Left lobe of liver (tissue), 2 donors: Measurements from ENCODE around the gene ACTR3. TPM values are rescaled to one million over a fixed set of nuclear protein-coding genes. Genes with fewer than 3 reads are reported as not detected.
A peak's percentile ranks its signal among the peaks of the same experiment; 100 is the strongest.
"Not testable (repeated sequence)": the region's sequence is repeated elsewhere in the genome, so short reads cannot be mapped to it uniquely, and the experiment has no call there.

Experiments
- ATAC-seq: fragments of 200-7000 bp; cut with Tn5 transposase; one replicate; pipeline ENCODE4 v1.9.1; 2020; ENCODE audit warnings: mild to moderate bottlenecking, moderate library complexity
- DNase-seq: peaks from one replicate; pipeline ENCODE4 v3.0.0-alpha.2; 2020; ENCODE audit warnings: low spot score
- total RNA-seq: library from RNA; stranded (reverse); gene quantifications from one replicate; pipeline ENCODE4 v1.2.1, GENCODE V29; 2021
- donor health status: DM: no; HTN: no; CAD: no; lungs with moderate emphysema.
- donor health status: DM: no; HTN: yes; CAD: no.

The ACTR3 gene
- total RNA-seq, 1 donor from 2014 or later, result 64.3 TPM

DNA sequence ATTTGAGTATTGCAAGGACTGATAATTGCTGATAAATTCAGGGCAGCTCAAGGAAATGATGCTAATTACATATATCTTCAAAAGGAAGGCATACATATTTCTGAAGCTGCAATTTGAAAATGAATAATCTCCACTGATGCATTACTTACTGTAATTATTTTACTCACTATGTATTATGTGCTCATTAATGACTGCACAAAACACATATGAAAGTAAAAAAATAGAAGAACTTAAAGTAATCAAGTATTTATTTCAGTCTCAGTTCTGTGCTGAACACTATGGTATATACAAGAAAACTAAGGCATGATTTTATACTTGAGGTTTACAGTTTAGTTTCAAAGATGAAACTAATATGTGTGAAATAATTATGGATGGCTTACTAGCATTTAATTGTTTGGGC is 9.3 kb downstream of the ACTR3 start:
- no peak for DNase-seq
- ATAC-seq, result no peak

DNA sequence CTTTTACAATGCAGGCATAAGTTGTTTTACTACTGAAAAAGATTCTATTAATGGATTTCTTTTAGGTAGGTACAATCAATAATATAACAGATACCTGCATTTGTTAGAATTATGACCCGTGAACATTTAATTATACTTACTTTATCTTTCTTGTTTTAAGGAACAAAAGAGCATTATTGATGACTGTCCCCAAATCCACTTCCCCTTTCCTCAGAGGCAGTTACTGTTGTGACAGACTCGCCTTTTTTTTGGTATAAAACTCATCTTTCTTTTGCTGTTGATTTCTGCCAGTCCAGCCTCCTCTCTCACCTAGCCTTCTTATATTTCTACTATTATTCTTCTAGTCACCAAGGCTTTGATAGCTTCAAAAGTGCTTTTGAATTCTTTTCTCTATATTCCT is 12.1 kb downstream of the ACTR3 start:
- ATAC-seq (no peak), DNase-seq (no peak)

DNA sequence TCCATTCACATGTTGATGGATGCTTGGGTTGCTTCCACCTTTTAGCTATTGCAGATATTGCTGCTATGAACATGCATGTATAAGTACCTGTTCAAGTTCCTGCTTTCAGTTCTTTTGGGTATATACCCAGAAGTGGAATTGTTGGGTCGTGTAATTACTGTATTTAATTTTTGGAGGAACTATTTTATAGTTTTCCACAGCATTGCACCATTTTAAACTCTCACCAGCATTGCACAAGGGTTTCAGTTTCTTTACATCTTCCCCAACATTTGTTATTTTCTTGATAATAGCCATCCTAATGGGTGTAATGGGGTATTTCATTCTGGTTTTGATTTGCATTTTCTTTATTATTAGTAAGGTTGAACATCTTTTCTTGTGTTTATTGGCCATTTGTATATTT is 16.0 kb downstream of the ACTR3 start:
- DNase-seq, result no peak
- ATAC-seq, result no peak

DNA sequence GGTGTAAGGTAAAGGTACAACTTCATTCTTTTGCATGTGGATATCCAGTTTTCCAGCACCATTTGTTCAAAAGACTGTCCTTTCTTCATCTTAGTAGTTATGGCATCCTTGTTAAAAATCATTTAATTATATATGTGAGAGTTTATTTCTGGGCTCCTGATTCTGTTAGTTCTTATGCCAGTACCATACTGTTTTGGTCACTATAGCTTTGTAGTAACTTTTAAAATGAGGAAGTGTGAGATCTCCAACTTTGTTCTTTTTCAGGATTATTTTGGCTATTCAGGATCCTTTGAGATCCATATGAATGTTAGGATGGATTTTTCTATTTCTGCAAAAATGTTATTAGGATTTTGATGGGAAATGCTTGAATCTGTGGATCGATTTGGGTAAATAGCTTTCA is 16.8 kb downstream of the ACTR3 start:
- DNase-seq (no peak), ATAC-seq (no peak)

DNA sequence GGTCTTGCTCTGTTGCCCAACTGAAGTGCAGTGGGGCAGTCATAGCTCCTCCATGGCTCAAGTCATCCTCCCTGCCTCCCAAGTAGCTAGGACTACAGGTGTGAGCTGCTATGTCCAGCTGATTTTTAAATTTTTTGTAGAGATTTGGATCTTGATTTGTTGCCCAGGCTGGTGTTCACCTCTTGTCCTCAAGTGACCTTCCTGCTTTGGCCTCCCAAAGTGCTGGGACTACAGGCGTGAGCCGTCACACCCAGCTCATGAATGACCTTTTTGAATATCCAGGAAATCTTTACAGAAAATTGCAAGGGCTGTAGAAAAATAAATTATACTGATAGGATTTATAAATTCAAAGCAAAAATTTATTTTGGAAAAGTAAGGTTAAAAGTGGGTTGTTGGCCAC is 17.4 kb downstream of the ACTR3 start:
- DNase-seq (no peak), ATAC-seq (peak; percentile 67)

DNA sequence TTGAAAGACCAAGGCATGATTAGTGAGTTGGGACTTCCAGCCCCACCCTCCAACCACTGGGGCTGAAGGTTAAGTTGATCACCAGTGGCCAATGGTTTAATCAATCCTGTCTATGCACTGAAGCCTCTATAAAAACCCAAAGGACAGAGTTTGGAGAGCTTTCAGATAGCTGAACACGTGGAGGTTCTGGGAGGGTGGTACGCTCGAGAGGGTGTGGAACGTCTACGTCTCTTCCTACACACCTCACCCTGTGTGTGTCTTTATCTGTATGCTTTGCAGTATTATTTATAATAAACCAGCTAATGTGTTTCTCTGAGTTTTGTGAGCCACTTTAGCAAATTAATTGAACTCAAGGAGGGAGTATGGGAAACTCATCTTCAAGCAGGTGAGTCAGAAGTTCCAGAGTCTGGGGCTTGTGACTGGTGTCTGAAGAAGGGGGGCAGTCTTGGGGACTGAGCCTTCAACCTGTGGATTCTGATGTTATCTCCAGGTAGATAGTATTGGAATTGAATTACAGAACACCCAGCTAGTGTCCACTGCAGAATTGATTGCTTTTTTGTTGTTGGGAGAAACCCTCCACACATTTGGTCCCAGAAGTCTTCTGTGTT is 20.3 kb downstream of the ACTR3 start:
- no peak for ATAC-seq

DNA sequence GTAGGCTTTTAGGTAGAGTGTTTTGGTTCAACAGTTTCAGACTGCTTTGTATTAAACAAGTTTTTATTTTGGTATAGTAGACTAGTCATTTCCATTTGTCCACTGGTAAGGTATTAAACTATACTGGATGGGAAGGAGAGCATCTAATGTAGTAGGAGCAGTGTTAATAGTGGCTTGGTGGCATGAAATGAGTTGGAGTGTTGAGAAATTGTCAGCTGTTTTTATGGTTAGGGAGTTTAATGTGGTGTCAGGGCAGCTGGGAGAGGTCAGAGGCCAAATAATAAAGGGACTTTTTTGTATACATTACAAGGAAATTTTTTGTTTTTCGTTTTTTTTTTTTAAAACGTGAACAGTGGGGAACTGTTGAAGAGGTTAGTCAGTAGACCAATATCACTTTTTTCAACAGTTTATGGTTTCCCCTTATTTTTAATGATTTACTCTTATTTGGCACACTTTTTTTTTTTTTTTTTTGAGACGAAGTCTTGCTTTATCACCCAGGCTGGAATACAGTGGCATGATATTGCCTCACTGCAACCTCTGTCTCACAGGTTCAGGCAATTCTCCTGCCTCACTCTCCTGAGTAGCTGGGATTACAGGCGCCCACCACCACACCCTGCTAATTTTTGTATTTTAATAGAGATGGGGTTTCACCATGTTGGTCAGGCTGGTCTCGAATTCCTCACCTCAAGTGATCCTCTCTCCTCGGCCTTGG is 21.2 kb downstream of the ACTR3 start:
- ATAC-seq, result peak; percentile 54
- DNase-seq, result no peak

More for the DNA sequence above, 20.3 kb downstream of the ACTR3 start:
- no peak for DNase-seq

DNA sequence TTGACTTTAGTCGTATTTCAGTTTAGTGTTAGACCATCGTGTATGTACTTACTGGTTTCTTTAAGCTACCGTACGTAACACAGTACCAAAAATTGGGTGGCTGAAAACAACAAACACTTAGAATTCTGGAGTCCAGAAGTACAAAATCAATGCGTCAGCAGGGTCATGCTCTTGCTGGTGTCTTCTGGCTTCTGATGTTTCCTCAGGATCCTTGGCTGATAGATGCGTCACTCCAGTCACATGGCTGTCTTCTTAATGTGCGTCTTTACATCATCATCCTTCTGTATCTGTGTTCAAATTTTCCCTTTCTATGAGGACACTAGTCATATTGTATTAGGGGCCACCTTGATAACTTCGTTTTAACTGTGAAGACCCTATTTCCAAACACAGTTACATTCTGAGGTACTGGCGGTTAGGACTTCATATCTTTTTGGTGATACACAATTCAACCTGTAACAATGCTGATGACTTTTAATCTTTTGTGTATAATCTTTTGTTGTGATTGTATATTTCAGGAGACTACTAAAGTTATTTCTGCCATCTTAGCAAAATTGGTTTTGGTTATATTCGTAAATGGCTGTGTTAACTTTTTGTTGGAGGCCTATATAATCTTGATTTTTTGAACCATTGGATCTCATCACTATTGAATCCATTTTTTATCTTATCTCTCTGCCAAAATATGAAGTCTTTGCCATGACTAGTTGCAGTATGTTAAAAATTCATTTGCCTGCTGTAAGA is 25.4 kb downstream of the ACTR3 start:
- no peak for DNase-seq

DNA sequence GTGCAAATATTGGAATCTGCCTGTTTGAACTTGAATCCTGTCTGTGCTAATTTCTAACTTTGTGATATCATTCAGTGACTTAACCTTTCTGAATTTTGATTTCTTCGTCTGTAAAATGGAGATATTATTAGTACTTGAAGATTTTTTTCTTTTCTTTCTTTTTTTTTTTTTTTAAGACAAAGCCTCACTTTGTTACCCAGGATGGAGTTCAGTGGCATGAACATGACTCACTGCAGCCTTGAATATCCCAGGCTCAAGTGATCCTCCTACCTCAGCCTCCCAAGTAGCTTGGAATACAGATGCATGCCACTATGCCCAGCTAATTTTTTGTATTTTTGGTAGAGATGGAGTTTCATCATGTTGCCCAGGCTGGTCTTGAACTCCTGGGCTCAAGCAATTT is 28.3 kb downstream of the ACTR3 start:
- no peak for DNase-seq
- ATAC-seq, result no peak

More for the DNA sequence above, 25.4 kb downstream of the ACTR3 start:
- no peak for ATAC-seq

DNA sequence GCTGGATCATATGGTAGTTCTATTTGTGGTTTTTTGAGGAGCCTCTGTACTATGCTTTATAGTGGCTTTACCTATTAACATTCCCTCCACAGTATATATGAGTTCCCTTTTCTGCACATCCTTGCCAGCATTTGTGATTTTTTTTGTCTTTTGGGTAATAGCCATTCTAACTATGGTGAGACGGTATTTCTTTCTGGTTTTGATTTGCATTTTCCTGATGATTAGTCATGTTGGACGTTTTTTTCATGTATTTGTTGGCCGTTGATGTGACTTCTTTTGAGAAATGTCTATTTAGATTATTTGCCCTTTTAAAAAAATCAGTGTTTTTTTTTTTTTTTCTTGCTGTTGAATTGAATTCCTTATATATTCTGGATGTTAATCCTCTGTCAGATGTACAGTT is 31.1 kb downstream of the ACTR3 start:
- no peak for ATAC-seq

DNA sequence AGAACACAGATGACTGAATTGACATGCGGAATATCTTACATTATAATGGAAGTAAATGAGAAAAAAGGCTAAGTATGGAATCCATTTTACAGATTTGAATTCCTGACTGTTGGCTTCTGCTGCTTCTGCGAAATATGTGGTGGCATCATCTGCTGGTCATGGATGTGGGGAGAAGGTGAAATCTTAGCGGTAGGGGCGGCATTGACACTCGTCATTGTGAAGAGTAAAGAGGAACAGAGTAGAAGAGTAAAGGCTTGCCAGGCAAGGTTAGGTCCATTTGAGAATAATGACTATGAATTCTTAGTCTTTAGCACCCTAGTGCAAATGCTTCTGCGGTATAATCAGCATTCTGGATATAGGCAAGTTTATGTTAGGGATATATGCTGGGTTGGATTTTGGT is 32.4 kb downstream of the ACTR3 start:
- DNase-seq (no peak), ATAC-seq (no peak)

More for the DNA sequence above, 31.1 kb downstream of the ACTR3 start:
- no peak for DNase-seq

DNA sequence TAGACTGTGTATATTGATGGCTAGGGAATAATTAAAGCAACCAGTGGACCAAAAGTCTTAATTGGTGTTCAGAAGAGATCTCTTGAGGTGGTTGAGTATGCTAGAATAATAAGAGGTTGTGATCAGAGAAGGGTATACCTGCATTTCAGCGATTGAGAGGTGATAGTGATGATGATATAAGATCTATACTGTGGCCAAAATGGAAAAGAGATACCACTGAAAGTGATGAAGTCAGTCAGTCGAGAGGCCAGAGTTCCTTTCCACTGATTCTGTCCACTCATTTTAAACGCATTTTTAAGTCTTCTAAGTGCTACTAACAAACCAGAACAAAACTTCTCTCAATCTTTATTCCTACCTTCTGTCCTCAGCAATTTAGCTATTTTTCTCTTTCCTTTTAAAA is 32.9 kb downstream of the ACTR3 start:
- ATAC-seq (no peak), DNase-seq (no peak)

DNA sequence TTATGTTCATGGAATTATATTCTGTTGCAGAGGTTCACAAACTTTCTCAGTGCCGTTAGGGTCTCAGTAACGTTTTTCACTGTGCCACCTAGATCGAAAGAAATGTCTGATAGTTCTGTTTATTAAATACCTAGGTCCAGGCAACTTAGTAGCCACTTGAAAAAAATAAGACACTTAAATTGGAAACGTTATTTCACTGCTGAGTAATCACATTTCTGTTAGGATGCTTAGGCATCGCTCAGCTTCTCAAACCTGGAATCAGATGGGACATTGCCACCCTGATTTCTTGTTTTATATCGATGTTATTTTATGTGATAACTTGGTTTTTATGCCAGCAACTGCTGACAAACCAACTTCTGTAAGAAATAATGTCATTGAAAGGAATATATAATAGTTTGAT is 36.0 kb downstream of the ACTR3 start:
- ATAC-seq, result no peak
- DNase-seq, result no peak

DNA sequence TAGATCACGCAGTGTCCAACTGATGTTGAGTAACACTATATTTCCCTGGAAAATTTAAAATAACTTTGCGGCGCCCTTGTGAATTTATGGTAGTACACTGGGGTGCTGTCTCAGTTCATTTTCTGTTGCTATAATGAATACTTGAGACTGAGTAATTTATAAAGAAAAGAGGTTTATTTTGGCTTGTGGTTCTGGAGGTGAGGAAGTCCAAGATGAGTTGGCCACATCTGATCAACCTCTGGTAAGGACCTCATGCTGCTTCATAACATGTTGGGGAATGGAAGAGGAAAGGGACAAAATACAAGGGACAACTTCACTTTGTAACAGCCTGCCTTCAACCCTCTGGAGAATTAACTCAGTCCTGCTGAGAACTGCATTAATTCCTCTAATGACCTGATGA is 36.4 kb downstream of the ACTR3 start:
- DNase-seq (no peak), ATAC-seq (no peak)

DNA sequence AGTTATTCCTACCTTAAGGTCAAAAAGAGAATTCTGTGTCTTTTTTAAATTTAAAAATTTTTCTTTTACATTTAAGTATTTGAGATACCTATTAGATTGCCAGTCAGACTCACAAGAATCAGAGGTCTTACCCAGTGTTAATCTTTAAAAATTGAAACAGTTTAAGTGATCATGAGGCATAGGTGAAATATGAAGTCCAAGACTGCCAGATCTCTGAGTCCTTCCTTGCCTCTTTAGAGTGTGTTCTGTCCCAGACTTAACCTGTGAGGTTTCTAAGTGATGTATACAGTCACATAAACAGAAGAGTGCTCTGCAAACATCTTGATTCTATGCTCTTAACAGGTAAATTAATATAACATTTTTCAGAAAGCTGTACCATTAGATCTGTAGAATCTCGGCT is 40.6 kb downstream of the ACTR3 start:
- DNase-seq (no peak), ATAC-seq (no peak)

DNA sequence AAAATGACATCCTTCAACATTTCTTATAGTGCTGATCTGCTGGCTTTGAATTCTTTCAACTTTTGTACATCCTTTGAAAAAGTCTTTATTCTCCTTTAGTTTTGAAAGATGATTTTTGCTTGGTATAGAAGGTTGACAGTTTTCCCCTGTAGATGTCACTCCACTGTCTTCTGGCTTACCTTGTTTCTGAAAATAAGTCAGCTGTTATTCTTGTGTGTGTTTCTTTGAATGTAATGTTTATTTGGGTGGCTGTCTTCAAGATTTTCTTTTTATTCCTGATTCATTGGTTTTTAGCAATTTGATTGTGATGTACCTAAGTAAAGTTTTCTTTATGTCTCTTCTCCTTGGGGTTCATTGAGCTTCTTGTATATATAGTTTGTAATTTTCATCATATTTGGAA is 47.6 kb downstream of the ACTR3 start:
- ATAC-seq, result no peak

DNA sequence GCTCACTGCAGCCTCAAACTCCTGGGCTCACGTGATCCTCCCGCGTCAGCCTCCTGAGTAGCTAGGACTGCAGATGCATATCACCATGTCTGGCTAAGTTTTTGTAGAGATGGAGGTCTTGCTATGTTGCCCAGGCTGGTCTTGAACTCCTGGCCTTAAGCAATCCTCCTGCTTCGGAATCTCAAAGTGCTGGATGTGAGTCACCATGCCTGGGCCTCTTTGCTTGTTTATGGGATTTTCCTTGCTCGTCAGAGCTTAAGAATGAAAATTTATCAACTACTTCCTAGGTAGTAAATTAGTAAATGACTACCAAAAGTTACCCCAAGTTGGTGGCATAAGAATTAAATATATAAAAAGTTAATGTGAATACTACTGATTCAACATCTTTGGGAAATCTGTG is 51.0 kb downstream of the ACTR3 start:
- ATAC-seq (no peak), DNase-seq (no peak)

More for the DNA sequence above, 47.6 kb downstream of the ACTR3 start:
- no peak for DNase-seq

DNA sequence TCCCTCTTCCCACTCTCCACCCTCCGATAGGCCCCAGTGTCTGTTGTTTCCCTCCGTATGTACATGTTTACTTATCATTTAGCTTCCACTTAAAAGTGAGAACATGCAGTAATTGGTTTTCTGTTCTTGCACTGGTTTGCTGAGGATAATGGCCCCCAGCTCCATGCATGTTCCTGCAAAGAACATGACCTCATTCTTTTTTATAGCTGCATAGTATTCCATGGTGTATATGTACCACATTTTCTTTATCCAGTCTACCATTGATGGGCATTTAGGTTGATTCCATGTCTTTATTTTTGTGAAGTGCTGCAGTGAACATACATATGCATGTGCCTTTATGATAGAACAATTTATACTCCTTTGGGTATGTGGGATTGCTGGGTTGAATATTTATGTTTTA is 55.9 kb downstream of the ACTR3 start:
- DNase-seq, ATAC-seq: not testable (repeated sequence)

DNA sequence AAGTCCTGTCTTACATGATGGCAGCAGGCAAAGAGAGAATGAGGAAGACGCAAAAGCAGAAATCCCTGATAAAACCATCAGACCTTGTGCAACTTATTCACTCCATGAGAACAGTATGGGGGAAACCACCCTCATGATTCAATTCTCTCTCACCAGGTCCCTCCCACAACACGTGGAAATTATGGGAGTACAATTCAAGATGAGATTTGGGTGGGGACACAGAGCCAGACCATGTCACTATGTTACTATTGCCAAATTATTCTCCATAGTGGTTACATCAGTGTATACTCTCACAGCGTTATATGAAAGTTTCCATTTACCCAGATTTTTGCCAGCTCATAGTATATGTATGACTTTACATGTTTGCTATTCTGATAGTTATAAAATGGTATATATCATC is 61.0 kb downstream of the ACTR3 start:
- ATAC-seq, DNase-seq: not testable (repeated sequence)

DNA sequence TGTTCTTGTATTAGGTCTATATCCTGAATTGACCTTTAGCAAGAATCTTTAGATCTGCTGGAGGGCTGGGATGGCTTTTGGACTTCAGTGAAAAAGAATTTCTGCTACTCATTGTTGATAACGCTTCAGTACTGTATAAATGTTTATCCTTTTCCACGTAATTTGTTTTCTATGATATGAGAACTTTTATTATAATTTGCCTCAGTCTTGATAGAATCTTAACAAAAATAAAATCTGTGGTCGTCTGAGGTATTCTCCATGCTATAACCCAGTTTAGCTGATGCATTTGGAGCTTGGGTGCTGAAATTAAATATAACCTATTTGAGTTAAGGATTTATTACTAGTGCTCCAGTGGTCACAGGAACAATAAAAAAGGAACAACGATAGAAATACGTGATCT is 71.1 kb downstream of the ACTR3 start:
- no peak for DNase-seq

DNA sequence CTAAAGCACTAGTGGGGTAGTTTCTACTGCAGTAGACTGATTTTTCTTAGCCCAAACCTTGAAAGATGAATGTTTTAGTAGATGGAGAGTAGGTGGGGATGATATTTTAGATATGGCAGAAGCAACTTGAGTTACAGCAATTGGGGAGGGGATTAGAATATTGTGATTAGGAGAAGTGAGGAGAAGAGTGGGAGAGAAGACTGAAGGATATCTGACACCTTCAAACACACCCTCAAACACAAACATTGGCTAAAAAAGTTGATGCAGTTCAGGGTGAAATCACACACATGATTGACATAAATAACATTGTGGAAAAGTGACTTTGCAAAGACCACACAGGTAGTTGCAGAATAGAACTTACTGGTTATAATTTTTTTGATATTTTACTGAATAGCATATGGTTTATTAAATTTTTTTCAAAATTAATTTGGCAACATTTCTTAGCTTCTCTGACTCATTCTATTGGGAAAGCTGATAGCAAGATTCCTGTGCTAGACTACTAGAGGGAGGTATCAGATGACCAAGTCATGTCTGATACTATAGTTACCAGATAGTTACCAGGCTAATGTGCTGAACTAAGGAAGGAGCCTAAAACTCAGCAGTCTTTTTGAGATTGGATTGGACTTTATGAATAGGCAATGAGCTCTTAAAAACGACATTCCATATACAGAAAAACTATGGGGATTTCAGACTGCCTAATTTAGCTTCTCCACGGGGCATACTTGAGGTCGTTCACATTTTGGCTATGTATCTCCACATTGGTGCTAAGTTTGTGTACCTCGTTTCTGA is 73.0 kb downstream of the ACTR3 start:
- no peak for ATAC-seq
- no peak for DNase-seq

More for the DNA sequence above, 71.1 kb downstream of the ACTR3 start:
- ATAC-seq, result no peak
